Activated CD4-positive, CD25-positive, alpha-beta regulatory T cell treated with anti-CD3 and anti-CD28 coated beads, Interleukin-2, amount 50 U/mL, for 16 hours (primary cell): Measurements from ENCODE around the gene CFAP221.

Source experiments
- DNase-seq: peaks from one replicate; pipeline ENCODE4 v3.0.0-alpha.2; 2020; ENCODE audit warnings: low read depth, low spot score

Gene CFAP221

DNA sequence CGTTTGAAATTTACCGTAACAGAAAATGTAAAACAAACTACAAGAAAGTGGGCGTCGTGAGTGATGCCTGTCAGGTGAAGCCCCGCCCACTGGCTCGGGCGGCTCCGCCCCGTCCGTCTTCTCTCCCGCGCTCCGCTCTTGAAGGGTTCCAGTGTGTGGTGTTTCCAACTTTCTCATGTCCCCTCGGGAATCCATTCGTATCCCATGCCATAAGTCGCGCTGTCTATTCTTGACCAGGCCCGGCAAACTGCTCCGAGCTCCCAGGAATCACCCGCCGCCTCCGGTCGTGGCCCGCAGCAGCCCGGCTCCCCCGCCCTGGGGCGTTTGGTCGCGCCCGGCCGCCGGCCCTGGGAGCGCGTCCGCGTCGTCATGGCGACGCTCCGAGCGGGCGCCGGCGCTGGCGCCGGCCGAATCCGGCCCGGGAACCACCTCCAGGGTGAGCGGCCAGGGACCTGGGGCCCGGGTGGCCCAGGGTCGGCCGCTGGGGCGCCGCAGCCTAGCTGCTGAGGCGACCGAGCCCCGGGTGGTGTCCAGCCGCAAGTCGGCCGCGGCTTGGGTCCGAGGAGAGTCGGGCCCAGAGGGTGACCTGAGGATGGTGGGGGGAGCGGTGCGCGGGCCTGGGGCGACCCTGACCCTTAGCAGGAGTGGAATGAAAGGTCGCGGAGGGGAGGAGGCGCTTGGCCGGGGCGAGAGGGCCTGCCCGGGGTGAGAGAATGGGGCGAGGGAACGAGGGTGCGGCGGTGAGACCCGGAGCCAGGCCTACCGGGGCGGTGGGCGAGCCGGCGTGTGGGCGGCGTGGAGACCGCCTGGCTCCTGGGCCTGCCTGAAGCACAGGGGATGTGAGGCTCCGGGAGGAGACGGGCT lies at the start of gene CFAP221:
CFAP221 (plus strand) TSS at position 375 of the 864 bp plus-strand sequence. CDS start 1,683 bp downstream, outside the sequence.
- no peak for DNase-seq

DNA sequence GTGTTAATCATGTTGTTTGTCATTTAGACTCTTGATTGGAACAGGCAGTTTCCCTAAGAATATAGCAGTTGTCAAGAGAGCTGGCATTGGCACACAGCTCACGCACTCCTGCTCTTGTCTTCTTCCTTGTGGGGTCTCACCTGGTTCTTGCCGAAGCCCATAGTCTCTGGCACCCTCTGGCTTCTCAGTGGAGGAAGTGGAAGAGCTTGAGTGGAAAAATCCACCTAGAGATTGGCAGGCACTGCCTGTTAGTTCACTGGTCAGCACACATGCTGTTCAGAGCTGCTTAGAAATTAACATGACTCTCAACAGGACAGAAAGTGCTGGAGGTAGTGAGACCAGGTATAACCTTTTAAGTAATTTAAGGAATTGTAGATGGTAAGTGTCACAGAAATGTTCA lies 48.3 kb upstream of the CFAP221 start:
- no peak for DNase-seq

- DNase-seq: no peak
Observed at GRCh38 chr2:119496682-119497081, 47.6 kb upstream of the CFAP221 start.

- no peak for DNase-seq
Observed at GRCh38 chr2:119508756-119509155, 35.5 kb upstream of the CFAP221 start.

- DNase-seq: no peak
Observed at GRCh38 chr2:119511989-119512388, 32.3 kb upstream of the CFAP221 start.

GRCh38 chr2:119512946-119513345 lies 31.3 kb upstream of the CFAP221 start:
- DNase-seq: no peak

DNA sequence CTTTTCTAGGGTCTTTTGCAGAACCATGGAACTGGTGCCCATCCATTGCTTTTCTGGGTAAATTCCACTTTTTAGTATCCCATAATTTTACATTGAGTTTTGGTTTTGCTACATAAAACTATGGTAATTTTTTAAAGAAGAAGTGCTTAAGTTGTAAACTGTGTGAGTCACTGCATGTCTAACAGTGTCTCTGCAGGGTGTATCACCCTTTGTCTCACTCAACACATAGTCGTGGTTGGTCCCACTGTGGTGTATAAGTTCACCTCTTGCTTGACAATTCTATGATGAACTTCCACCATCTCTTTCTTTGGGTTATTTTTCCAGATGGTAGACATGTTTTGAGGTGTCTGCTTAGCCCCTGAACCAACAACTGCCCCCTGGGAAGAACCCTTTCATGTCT lies 30.4 kb upstream of the CFAP221 start:
- DNase-seq: no peak

DNA sequence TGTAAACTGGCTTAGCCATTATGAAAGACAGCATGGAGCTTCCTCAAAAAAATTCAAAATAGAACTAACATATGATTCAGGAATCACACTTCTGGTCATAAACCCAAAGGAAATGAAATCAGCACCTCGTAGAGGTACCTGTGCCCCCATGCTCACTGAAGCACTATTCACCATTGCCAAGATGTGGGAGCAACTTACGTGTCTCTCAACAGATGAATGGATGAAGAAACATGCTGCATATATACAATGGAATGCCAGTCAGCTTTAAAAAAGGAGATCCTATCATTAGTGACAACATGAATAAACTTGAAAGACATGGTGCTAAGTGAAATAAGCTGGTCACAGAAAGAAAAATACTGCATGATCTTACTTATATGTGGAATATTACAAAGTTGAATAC lies 28.1 kb upstream of the CFAP221 start:
- no peak for DNase-seq

GRCh38 chr2:119517433-119517832 lies 26.8 kb upstream of the CFAP221 start:
- DNase-seq: no peak

DNA sequence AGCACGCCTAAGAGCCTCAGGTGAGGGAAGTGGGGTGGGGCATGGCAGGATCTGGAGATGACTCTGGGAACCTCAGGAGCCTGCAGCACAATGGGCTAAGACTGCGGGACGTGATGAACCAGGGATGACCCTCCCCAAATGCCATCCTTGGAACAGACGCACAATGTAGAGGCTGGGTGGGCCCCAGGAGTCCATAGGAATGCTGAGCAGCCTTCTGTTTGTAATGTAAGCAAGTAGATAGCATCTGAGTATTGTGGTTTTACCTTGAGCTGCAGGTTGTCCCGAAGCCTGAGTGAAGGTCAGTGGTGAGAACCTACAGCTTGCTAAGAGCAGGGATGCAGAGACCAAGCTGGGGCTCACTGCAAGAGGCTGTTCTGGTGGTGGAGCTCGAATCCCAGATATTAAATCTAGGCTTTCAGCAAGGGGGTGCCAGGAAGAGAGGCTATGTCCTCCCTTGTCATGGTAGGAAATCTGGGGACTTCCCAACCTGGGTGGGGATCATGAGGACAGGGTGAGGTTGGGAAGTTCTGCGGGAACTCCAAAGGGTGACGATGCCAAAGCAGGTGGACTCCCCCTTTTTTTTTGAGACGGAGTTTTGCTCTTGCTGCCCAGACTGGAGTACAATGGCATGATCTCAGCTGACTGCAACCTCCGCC lies 25.7 kb upstream of the CFAP221 start:
- DNase-seq: no peak

GRCh38 chr2:119519057-119519408 lies 25.2 kb upstream of the CFAP221 start:
- no peak for DNase-seq

DNA sequence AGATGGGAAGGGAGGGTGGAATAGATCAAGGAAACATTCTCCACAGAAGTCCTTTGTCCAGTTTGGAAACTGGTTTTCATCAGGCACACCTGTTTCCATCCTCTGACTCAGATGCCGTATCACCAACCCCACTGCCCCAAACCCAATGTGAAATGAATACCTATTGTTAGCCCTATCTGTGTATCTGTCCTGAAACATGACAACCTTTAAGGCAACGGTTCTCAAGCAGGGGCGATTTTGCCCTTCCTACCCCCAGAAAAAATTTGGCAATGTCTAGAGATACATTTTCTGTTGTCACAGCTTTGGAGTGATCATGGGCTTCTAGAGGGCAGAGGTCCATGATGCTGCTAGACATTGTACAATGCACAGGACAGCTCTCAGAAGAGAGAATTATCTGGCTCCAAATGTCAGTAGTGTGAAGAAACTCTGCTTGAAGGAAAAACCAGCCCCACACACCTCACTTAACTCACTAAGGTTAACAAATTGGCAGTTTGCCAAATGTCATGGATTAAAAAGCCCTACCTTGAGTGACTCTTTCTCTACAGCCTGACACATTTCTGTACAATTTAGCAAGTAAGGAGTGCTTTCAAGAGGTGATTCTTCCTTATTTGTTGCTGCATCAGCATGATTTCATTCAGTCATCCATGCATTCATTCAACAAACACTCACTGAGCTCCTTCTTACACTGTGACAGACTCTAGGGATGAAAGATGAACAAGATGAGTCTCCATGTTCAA lies 23.4 kb upstream of the CFAP221 start:
- DNase-seq: no peak

- no peak for DNase-seq
Observed at GRCh38 chr2:119521433-119522050, 22.7 kb upstream of the CFAP221 start.

DNA sequence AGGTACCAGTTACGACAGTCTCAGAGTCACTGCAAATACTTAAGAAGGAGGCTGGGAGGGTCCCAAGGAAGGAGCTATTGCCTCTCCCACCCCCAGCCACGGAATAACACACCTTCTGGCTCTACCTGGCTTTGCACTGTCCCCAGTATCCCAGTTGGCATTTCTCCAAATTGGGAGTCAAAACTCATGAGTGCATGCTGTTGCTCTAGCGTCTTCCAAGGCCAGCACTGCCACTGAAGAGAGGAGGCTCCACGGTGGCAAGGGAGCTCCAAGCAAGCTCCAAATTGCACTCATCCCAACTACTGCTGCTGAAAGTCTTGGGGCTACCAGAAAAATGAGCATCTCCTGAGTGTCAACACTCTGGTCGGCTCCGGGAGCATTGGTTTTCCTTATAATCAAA lies 21.6 kb upstream of the CFAP221 start:
- DNase-seq: no peak

- no peak for DNase-seq
Observed at GRCh38 chr2:119523383-119523951, 20.8 kb upstream of the CFAP221 start.

DNA sequence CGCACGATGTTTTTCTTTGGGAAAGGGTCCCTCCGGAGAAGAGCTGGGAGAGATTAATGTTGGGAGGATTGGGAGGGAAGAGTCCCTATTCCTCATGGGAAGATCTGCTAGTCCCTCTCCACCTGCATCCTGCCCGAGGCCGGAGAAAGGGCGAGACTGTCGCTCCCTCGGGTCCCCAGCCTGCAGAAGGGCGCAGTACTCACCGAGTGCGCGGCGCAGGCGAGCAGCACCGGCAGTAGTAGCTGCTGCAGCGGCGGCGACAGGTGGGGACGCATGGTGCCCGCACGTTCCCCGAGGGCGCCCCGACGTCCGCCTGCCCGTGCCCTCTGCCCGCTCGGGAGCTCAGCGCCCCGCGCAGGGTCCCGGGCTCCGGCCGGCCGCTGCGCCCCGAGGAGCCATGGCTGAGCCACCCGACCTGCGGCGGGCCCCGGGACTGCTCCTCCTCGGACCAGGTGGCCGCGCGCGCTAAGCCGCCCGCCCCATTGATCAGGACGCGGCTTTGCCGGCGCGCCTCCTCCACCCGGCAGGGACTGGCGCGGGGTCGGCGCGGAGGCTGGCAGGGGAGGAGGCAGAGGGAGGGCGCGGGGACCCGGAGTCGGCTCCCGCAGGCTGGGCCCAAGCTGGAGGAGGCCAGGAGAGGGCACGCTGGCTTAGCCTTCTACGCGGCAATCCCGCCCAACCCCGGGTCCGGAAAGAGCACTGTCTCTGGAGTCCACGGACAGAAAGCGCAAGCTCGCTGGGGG lies 20.1 kb upstream of the CFAP221 start, which contains the start of gene SCTR:
SCTR (minus strand) TSS at position 532 of the 743 bp plus-strand sequence; CDS start at position 275, 257 bp downstream.
- no peak for DNase-seq

GRCh38 chr2:119525614-119526013 lies 18.6 kb upstream of the CFAP221 start:
- no peak for DNase-seq

- DNase-seq: no peak
Observed at GRCh38 chr2:119527999-119528398, 16.2 kb upstream of the CFAP221 start.

DNA sequence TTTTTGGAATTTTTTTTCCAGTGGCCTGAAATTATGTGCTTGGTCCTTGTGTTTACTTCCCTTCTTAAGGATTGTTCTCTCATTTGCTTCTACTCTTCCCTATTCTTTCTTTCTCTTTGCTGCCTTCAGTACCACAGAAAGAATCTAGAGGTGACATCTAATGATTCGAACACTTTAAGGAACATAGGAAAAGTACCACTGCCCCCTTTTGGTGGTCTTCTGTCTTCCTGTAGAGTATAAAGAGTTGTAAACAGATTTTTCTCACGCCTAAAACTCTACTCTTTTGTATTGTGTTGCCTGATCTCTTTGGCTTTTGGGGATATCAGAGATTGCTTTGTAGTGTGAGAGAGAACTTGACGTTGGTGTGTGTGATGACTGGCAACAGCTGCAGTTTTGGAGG lies 13.0 kb upstream of the CFAP221 start:
- no peak for DNase-seq

- DNase-seq: no peak
Observed at GRCh38 chr2:119533560-119533959, 10.7 kb upstream of the CFAP221 start.

DNA sequence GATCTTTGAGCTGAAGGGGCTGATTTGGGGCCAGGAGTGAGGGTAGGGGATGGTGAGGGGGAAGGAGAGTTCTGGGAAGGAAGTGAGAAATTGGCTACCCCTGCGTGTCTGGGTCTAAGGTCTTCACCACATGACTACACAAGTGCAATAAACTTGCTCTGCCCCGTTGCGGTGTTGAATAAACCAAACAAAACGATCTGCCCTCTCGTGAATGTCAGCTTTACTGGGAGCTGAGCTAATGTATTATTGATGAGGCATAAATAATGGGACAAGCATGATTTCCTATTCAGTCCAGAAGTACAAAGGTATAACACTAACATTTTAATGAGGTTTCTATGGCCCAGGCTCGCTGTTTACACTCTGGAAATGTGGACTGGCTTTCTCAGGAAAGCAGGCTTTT lies 8.0 kb upstream of the CFAP221 start:
- DNase-seq: no peak
